ENCODE measurements around the gene OPCML. TPM values are rescaled to one million over a fixed set of nuclear protein-coding genes. Genes with fewer than 3 reads are reported as not detected.

Gene OPCML
- total and polyA plus RNA-seq, 4 donors = 16.6 to 70.3 (median 58.1) TPM

GRCh38 chr11:132746305-132746704 is 786.0 kb downstream of the OPCML start:
- Histone ChIP-seq H3K4me3 (ENCODE audit: low read depth, low read length) (no peak overlapping the region), H3K27ac (ENCODE audit: low read depth, low read length) (no peak overlapping the region), H3K4me1 (ENCODE audit: control insufficient read depth, insufficient read depth, low read length) (peaks cover 5% of the 10 kb centered on the region), H3K27me3 (ENCODE audit: control insufficient read depth, insufficient read depth, low read length) (no peaks in the 10 kb centered on the region), H3K36me3 (ENCODE audit: control insufficient read depth, insufficient read depth, low read length) (no peaks in the 10 kb centered on the region), H3K9me3 (ENCODE audit: control insufficient read depth, insufficient read depth, low read length) (no peaks in the 10 kb centered on the region)
- no peak for DNase-seq (ENCODE audit: low read depth in 4 of 6, low spot score in 6 of 6)
- WGBS (ENCODE audit: insufficient coverage) = 95% methylated on average over 3 of the region's 5 CpGs

GRCh38 chr11:132745306-132745705 is 787.0 kb downstream of the OPCML start:
- Histone ChIP-seq H3K27me3 (ENCODE audit: control insufficient read depth, insufficient read depth, low read length) (no peaks in the 10 kb centered on the region), H3K27ac (ENCODE audit: low read depth, low read length) (no peak overlapping the region), H3K4me1 (ENCODE audit: control insufficient read depth, insufficient read depth, low read length) (peaks cover 5% of the 10 kb centered on the region), H3K4me3 (ENCODE audit: low read depth, low read length) (no peak overlapping the region), H3K9me3 (ENCODE audit: control insufficient read depth, insufficient read depth, low read length) (no peaks in the 10 kb centered on the region), H3K36me3 (ENCODE audit: control insufficient read depth, insufficient read depth, low read length) (no peaks in the 10 kb centered on the region)
- peak in 2 of 6 donors; percentile 28 to 76 for DNase-seq (ENCODE audit: low read depth in 4 of 6, low spot score in 6 of 6)
- no CpG with 5 or more reads among the region's 1 CpG for WGBS (ENCODE audit: insufficient coverage)

- Histone ChIP-seq H3K27ac (ENCODE audit: low read depth, low read length) (no peak overlapping the region), H3K27me3 (ENCODE audit: control insufficient read depth, insufficient read depth, low read length) (no peaks in the 10 kb centered on the region), H3K4me1 (ENCODE audit: control insufficient read depth, insufficient read depth, low read length) (peaks cover 5% of the 10 kb centered on the region), H3K36me3 (ENCODE audit: control insufficient read depth, insufficient read depth, low read length) (no peaks in the 10 kb centered on the region), H3K4me3 (ENCODE audit: low read depth, low read length) (no peak overlapping the region), H3K9me3 (ENCODE audit: control insufficient read depth, insufficient read depth, low read length) (no peaks in the 10 kb centered on the region)
- WGBS (ENCODE audit: insufficient coverage) = 83% methylated on average over 8 of the region's 8 CpGs
- DNase-seq (ENCODE audit: low read depth in 4 of 6, low spot score in 6 of 6) = peak in 1 of 6 donors; percentile 50
These were observed 787.5 kb downstream of the OPCML start for GRCh38 chr11:132744771-132745170.

GRCh38 chr11:132743601-132744000 is 788.7 kb downstream of the OPCML start:
- Histone ChIP-seq H3K27me3 (ENCODE audit: control insufficient read depth, insufficient read depth, low read length) (no peaks in the 10 kb centered on the region), H3K9me3 (ENCODE audit: control insufficient read depth, insufficient read depth, low read length) (no peaks in the 10 kb centered on the region), H3K4me3 (ENCODE audit: low read depth, low read length) (no peak overlapping the region), H3K4me1 (ENCODE audit: control insufficient read depth, insufficient read depth, low read length) (peaks cover 5% of the 10 kb centered on the region), H3K36me3 (ENCODE audit: control insufficient read depth, insufficient read depth, low read length) (no peaks in the 10 kb centered on the region), H3K27ac (ENCODE audit: low read depth, low read length) (no peak overlapping the region)
- no peak for DNase-seq (ENCODE audit: low read depth in 4 of 6, low spot score in 6 of 6)
- 89% methylated on average over 3 of the region's 4 CpGs for WGBS (ENCODE audit: insufficient coverage)

- Histone ChIP-seq H3K4me3 (ENCODE audit: low read depth, low read length) (no peak overlapping the region), H3K27me3 (ENCODE audit: control insufficient read depth, insufficient read depth, low read length) (no peaks in the 10 kb centered on the region), H3K9me3 (ENCODE audit: control insufficient read depth, insufficient read depth, low read length) (no peaks in the 10 kb centered on the region), H3K4me1 (ENCODE audit: control insufficient read depth, insufficient read depth, low read length) (peaks cover 5% of the 10 kb centered on the region), H3K27ac (ENCODE audit: low read depth, low read length) (no peak overlapping the region), H3K36me3 (ENCODE audit: control insufficient read depth, insufficient read depth, low read length) (no peaks in the 10 kb centered on the region)
- 100% methylated on average over 4 of the region's 6 CpGs for WGBS (ENCODE audit: insufficient coverage)
- no peak for DNase-seq (ENCODE audit: low read depth in 4 of 6, low spot score in 6 of 6)
These were observed 789.4 kb downstream of the OPCML start for GRCh38 chr11:132742929-132743328.

GRCh38 chr11:132734217-132734616 is 798.1 kb downstream of the OPCML start:
- Histone ChIP-seq H3K4me3 (ENCODE audit: low read depth, low read length) (no peak overlapping the region), H3K27me3 (ENCODE audit: control insufficient read depth, insufficient read depth, low read length) (no peaks in the 10 kb centered on the region), H3K4me1 (ENCODE audit: control insufficient read depth, insufficient read depth, low read length) (no peaks in the 10 kb centered on the region), H3K27ac (ENCODE audit: low read depth, low read length) (no peak overlapping the region), H3K36me3 (ENCODE audit: control insufficient read depth, insufficient read depth, low read length) (no peaks in the 10 kb centered on the region), H3K9me3 (ENCODE audit: control insufficient read depth, insufficient read depth, low read length) (no peaks in the 10 kb centered on the region)
- DNase-seq (ENCODE audit: low read depth in 4 of 6, low spot score in 6 of 6) = no peak
- 73% methylated on average over 2 of the region's 2 CpGs for WGBS (ENCODE audit: insufficient coverage)

GRCh38 chr11:132728026-132728425 is 804.3 kb downstream of the OPCML start:
- Histone ChIP-seq H3K27ac (ENCODE audit: low read depth, low read length) (no peak overlapping the region), H3K4me3 (ENCODE audit: low read depth, low read length) (no peak overlapping the region)
- no peak for DNase-seq (ENCODE audit: low read depth in 4 of 6, low spot score in 6 of 6)

GRCh38 chr11:132721526-132721925 is 810.8 kb downstream of the OPCML start:
- Histone ChIP-seq H3K27ac (ENCODE audit: low read depth, low read length) (no peak overlapping the region), H3K4me3 (ENCODE audit: low read depth, low read length) (no peak overlapping the region), H3K27me3 (ENCODE audit: control insufficient read depth, insufficient read depth, low read length) (no peaks in the 10 kb centered on the region), H3K9me3 (ENCODE audit: control insufficient read depth, insufficient read depth, low read length) (no peaks in the 10 kb centered on the region), H3K36me3 (ENCODE audit: control insufficient read depth, insufficient read depth, low read length) (no peaks in the 10 kb centered on the region), H3K4me1 (ENCODE audit: control insufficient read depth, insufficient read depth, low read length) (peaks cover 7% of the 10 kb centered on the region)
- 92% methylated on average over 4 of the region's 5 CpGs for WGBS (ENCODE audit: insufficient coverage)
- DNase-seq (ENCODE audit: low read depth in 4 of 6, low spot score in 6 of 6) = no peak

More at GRCh38 chr11:132728026-132728425, 804.3 kb downstream of the OPCML start:
- Histone ChIP-seq H3K27me3 (ENCODE audit: control insufficient read depth, insufficient read depth, low read length) (no peaks in the 10 kb centered on the region), H3K36me3 (ENCODE audit: control insufficient read depth, insufficient read depth, low read length) (no peaks in the 10 kb centered on the region), H3K4me1 (ENCODE audit: control insufficient read depth, insufficient read depth, low read length) (no peaks in the 10 kb centered on the region), H3K9me3 (ENCODE audit: control insufficient read depth, insufficient read depth, low read length) (no peaks in the 10 kb centered on the region)
- no CpG with 5 or more reads among the region's 14 CpGs for WGBS (ENCODE audit: insufficient coverage)

- no peaks in the 10 kb centered on the region for H3K9me3 ChIP-seq (ENCODE audit: control insufficient read depth, insufficient read depth, low read length)
- no peaks in the 10 kb centered on the region for H3K36me3 ChIP-seq (ENCODE audit: control insufficient read depth, insufficient read depth, low read length)
- no peak for DNase-seq (ENCODE audit: low read depth in 4 of 6, low spot score in 6 of 6)
- no peaks in the 10 kb centered on the region for H3K27me3 ChIP-seq (ENCODE audit: control insufficient read depth, insufficient read depth, low read length)
- H3K4me1 ChIP-seq (ENCODE audit: control insufficient read depth, insufficient read depth, low read length) = peaks cover 7% of the 10 kb centered on the region
- no peak overlapping the region for H3K4me3 ChIP-seq (ENCODE audit: low read depth, low read length)
- WGBS (ENCODE audit: insufficient coverage) = 95% methylated on average over 3 of the region's 4 CpGs
- H3K27ac ChIP-seq (ENCODE audit: low read depth, low read length) = no peak overlapping the region
These were observed 812.6 kb downstream of the OPCML start for GRCh38 chr11:132719684-132720083.

- peaks cover 7% of the 10 kb centered on the region for H3K4me1 ChIP-seq (ENCODE audit: control insufficient read depth, insufficient read depth, low read length)
- DNase-seq (ENCODE audit: low read depth in 4 of 6, low spot score in 6 of 6) = peak in 1 of 6 donors; percentile 34
- no peaks in the 10 kb centered on the region for H3K27me3 ChIP-seq (ENCODE audit: control insufficient read depth, insufficient read depth, low read length)
- WGBS (ENCODE audit: insufficient coverage) = 78% methylated on average over 22 of the region's 27 CpGs
- H3K27ac ChIP-seq (ENCODE audit: low read depth, low read length) = no peak overlapping the region
- H3K4me3 ChIP-seq (ENCODE audit: low read depth, low read length) = no peak overlapping the region
- H3K9me3 ChIP-seq (ENCODE audit: control insufficient read depth, insufficient read depth, low read length) = no peaks in the 10 kb centered on the region
- no peaks in the 10 kb centered on the region for H3K36me3 ChIP-seq (ENCODE audit: control insufficient read depth, insufficient read depth, low read length)
These were observed 813.3 kb downstream of the OPCML start for GRCh38 chr11:132718711-132719671.

Data from spinal cord (tissue), 10 donors.